ENCODE results near the gene VWA8.
"Not testable (repeated sequence)": the region's sequence is repeated elsewhere in the genome, so short reads cannot be mapped to it uniquely, and the experiment has no call there.

VWA8 gene

DNA sequence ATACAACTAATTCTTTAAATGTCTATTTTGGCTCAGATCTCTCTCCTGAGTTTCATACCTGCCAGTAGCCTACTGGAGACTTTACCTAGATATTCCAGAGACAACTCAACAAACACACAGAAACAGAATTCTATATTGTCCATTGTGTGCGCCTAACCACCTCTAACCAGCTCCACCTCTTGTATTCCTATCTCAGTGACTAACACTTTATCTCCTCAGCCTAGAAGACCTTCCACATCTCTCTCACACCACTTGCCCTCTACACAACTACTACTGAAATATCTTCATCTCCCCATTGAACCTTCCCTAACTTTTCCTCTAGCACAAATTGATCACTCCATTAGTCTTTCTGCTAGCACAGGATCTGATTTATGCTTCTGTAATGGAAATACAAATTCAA is 6.7 kb downstream of the VWA8 start:
- no peaks in the 10 kb centered on the region for H3K9me2 ChIP-seq (replicated peaks; ENCODE audit: insufficient read depth, low read length)
- H4K20me1 ChIP-seq (ENCODE audit: insufficient read depth, low read length), result no peaks in the 10 kb centered on the region
- no peak overlapping the region for H2AFZ ChIP-seq (ENCODE audit: low read length)
- no peaks in the 10 kb centered on the region for H3F3A ChIP-seq (ENCODE audit: insufficient read depth, low read length)
- peaks cover 62% of the 10 kb centered on the region for H3K79me2 ChIP-seq (ENCODE audit: low read length)
- no peaks in the 10 kb centered on the region for H3K9me3 ChIP-seq (replicated peaks; ENCODE audit: insufficient read depth, low read length)
- H3K4me2 ChIP-seq (ENCODE audit: low read depth, low read length), result no peak overlapping the region
- no peaks in the 10 kb centered on the region for H3K27me3 ChIP-seq (replicated peaks; ENCODE audit: insufficient read depth, low read length)
- H3K27ac ChIP-seq (ENCODE audit: low read length), result no peak overlapping the region
- no peaks in the 10 kb centered on the region for H3K4me1 ChIP-seq (ENCODE audit: low read length)
- H3K9ac ChIP-seq (ENCODE audit: low read length), result no peak overlapping the region
- TF ChIP-seq EZH2phosphoT487 (IDR thresholded peaks at IDR 0.05; ENCODE audit: low read length), result no peak
- TF ChIP-seq, protein P1, sequence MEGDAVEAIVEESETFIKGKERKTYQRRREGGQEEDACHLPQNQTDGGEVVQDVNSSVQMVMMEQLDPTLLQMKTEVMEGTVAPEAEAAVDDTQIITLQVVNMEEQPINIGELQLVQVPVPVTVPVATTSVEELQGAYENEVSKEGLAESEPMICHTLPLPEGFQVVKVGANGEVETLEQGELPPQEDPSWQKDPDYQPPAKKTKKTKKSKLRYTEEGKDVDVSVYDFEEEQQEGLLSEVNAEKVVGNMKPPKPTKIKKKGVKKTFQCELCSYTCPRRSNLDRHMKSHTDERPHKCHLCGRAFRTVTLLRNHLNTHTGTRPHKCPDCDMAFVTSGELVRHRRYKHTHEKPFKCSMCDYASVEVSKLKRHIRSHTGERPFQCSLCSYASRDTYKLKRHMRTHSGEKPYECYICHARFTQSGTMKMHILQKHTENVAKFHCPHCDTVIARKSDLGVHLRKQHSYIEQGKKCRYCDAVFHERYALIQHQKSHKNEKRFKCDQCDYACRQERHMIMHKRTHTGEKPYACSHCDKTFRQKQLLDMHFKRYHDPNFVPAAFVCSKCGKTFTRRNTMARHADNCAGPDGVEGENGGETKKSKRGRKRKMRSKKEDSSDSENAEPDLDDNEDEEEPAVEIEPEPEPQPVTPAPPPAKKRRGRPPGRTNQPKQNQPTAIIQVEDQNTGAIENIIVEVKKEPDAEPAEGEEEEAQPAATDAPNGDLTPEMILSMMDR (IDR thresholded peaks at IDR 0.05; ENCODE audit: low read length), result no peak
- TF ChIP-seq EZH2 (optimal IDR thresholded peaks at IDR 0.05; ENCODE audit: low read depth, low read length), result no peak
- no peak overlapping the region for H3K4me3 ChIP-seq (ENCODE audit: low read length)
- DNase-seq, result no peak
- no peaks in the 10 kb centered on the region for H3K36me3 ChIP-seq (replicated peaks; ENCODE audit: insufficient read depth, low read length)

DNA sequence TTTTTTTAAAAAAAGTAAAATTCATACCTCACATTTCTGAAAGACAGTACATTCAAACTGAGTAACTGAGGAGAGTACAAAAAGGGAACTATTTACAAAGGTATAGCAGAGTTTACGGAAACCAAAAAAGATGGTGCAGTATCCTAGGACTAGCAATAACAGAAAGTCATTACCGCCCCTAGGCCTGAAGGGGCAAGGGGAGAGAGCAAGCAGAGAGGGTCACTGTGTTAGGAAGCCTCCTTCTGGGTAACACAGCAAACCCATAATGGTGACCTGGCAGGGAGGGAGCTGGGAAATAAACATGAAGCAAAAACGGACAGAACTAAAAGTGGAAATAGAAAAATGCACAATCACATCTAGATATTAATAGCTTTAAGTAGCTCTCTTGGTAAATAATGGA is 8.2 kb downstream of the VWA8 start:
- H3K9ac ChIP-seq (ENCODE audit: low read length), result no peak overlapping the region
- peaks cover 47% of the 10 kb centered on the region for H3K79me2 ChIP-seq (ENCODE audit: low read length)
- H3K4me2 ChIP-seq (ENCODE audit: low read depth, low read length), result no peak overlapping the region
- no peaks in the 10 kb centered on the region for H4K20me1 ChIP-seq (ENCODE audit: insufficient read depth, low read length)
- no peak overlapping the region for H3K27ac ChIP-seq (ENCODE audit: low read length)
- H3K36me3 ChIP-seq (replicated peaks; ENCODE audit: insufficient read depth, low read length), result no peaks in the 10 kb centered on the region; the same call in 1 of the 2 replicates
- H3K27me3 ChIP-seq (replicated peaks; ENCODE audit: insufficient read depth, low read length), result no peaks in the 10 kb centered on the region
- H3K9me2 ChIP-seq (replicated peaks; ENCODE audit: insufficient read depth, low read length), result no peaks in the 10 kb centered on the region
- TF ChIP-seq EZH2phosphoT487 (IDR thresholded peaks at IDR 0.05; ENCODE audit: low read length) (no peak), EZH2 (optimal IDR thresholded peaks at IDR 0.05; ENCODE audit: low read depth, low read length) (no peak)
- TF ChIP-seq, protein P1 (IDR thresholded peaks at IDR 0.05; ENCODE audit: low read length), result no peak
- H2AFZ ChIP-seq (ENCODE audit: low read length), result no peak overlapping the region
- H3K4me3 ChIP-seq (ENCODE audit: low read length), result no peak overlapping the region
- no peaks in the 10 kb centered on the region for H3K4me1 ChIP-seq (ENCODE audit: low read length)
- DNase-seq, result no peak
- no peaks in the 10 kb centered on the region for H3K9me3 ChIP-seq (replicated peaks; ENCODE audit: insufficient read depth, low read length)
- no peaks in the 10 kb centered on the region for H3F3A ChIP-seq (ENCODE audit: insufficient read depth, low read length)

DNA sequence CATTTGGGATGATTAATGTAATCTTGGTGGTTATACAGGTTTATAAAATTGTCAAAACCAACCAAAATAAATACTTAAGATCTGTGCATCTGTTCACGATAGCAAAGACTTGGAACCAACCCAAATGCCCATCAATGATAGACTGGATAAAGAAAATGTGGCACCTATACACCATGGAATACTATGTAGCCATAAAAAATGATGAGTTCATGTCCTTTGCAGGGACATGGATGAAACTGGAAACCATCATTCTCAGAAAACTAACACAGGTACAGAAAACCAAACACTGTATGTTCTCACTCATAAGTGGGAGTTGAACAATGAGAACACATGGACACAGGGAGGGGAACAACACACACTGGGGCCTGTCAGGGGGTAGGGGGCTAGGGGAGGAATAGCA is 11.8 kb downstream of the VWA8 start:
- H3K9me3 ChIP-seq (replicated peaks; ENCODE audit: insufficient read depth, low read length); H3K9ac ChIP-seq (ENCODE audit: low read length); H3K4me3 ChIP-seq (ENCODE audit: low read length); H3K27me3 ChIP-seq (replicated peaks; ENCODE audit: insufficient read depth, low read length); H3K9me2 ChIP-seq (replicated peaks; ENCODE audit: insufficient read depth, low read length); H2AFZ ChIP-seq (ENCODE audit: low read length); H3K36me3 ChIP-seq (replicated peaks; ENCODE audit: insufficient read depth, low read length); DNase-seq; H4K20me1 ChIP-seq (ENCODE audit: insufficient read depth, low read length); H3K4me1 ChIP-seq (ENCODE audit: low read length); H3K27ac ChIP-seq (ENCODE audit: low read length); H3F3A ChIP-seq (ENCODE audit: insufficient read depth, low read length); H3K4me2 ChIP-seq (ENCODE audit: low read depth, low read length): not testable (repeated sequence)
- peaks cover 26% of the 10 kb centered on the region for H3K79me2 ChIP-seq (ENCODE audit: low read length)

DNA sequence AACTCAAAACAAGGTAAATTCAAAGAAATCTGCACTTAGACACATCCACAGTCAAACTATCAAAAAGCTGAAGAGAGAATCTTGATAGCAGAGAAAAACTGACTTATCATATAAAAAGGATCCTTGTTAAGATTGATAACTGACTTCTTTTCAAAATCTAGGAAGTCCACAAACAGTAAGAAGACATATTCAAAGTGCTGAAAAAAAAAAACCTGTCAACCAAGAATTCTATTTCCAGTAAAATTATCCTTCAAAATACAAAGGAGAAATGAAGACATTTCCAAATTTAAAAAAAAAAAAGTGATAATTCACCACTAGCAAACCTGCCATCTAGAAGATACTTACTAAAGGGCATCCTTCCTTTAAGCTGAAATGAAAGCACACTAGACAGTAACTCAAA is 15.0 kb downstream of the VWA8 start:
- H2AFZ ChIP-seq (ENCODE audit: low read length), result no peak overlapping the region
- H3K27ac ChIP-seq (ENCODE audit: low read length), result no peak overlapping the region
- H3K9me3 ChIP-seq (replicated peaks; ENCODE audit: insufficient read depth, low read length), result no peaks in the 10 kb centered on the region
- TF ChIP-seq, protein P1 (IDR thresholded peaks at IDR 0.05; ENCODE audit: low read length), result no peak
- TF ChIP-seq EZH2phosphoT487 (IDR thresholded peaks at IDR 0.05; ENCODE audit: low read length) (no peak), EZH2 (optimal IDR thresholded peaks at IDR 0.05; ENCODE audit: low read depth, low read length) (no peak)
- no peaks in the 10 kb centered on the region for H3F3A ChIP-seq (ENCODE audit: insufficient read depth, low read length)
- no peak overlapping the region for H3K4me3 ChIP-seq (ENCODE audit: low read length)
- H3K36me3 ChIP-seq (replicated peaks; ENCODE audit: insufficient read depth, low read length), result no peaks in the 10 kb centered on the region; the same call in 1 of the 2 replicates
- H3K79me2 ChIP-seq (ENCODE audit: low read length), result peaks cover 10% of the 10 kb centered on the region
- no peak overlapping the region for H3K4me2 ChIP-seq (ENCODE audit: low read depth, low read length)
- H3K4me1 ChIP-seq (ENCODE audit: low read length), result no peaks in the 10 kb centered on the region
- H4K20me1 ChIP-seq (ENCODE audit: insufficient read depth, low read length), result no peaks in the 10 kb centered on the region
- DNase-seq, result no peak
- H3K9me2 ChIP-seq (replicated peaks; ENCODE audit: insufficient read depth, low read length), result no peaks in the 10 kb centered on the region
- no peak overlapping the region for H3K9ac ChIP-seq (ENCODE audit: low read length)
- no peaks in the 10 kb centered on the region for H3K27me3 ChIP-seq (replicated peaks; ENCODE audit: insufficient read depth, low read length)
